Measurements from ENCODE around the gene NAALAD2. TPM values are rescaled to one million over a fixed set of nuclear protein-coding genes. Genes with fewer than 3 reads are reported as not detected.
"Not testable (repeated sequence)": the region's sequence is repeated elsewhere in the genome, so short reads cannot be mapped to it uniquely, and the experiment has no call there.

The NAALAD2 gene
- polyA plus RNA-seq, 1 experiment = 0.64 TPM

GRCh38 chr11:90148900-90149299, 14.4 kb downstream of the NAALAD2 start:
- H3K27me3 ChIP-seq (ENCODE audit: control insufficient read depth, insufficient read depth, low read length) = no peaks in the 10 kb centered on the region
- no peaks in the 10 kb centered on the region for H3K9me3 ChIP-seq (ENCODE audit: control insufficient read depth, insufficient read depth, low read length)
- CTCF ChIA-PET = no interaction called here
- POLR2A ChIA-PET = no interaction called here
- H3K4me3 ChIP-seq (ENCODE audit: low read depth, low read length) = no peak overlapping the region
- no peak overlapping the region for H3K27ac ChIP-seq (ENCODE audit: low read depth, low read length)
- DNase-seq (ENCODE audit: low read depth, low spot score) = no peak
- TF ChIP-seq CTCF (IDR thresholded peaks at IDR 0.05; ENCODE audit: low read depth, low read length) = no peak

- not testable (repeated sequence) for H3K4me3 ChIP-seq (ENCODE audit: low read depth, low read length)
Observed at GRCh38 chr11:90166982-90167573, 32.6 kb downstream of the NAALAD2 start.

GRCh38 chr11:90167704-90168103, 33.2 kb downstream of the NAALAD2 start:
- H3K27me3 ChIP-seq (ENCODE audit: control insufficient read depth, insufficient read depth, low read length); H3K27ac ChIP-seq (ENCODE audit: low read depth, low read length); POLR2A ChIA-PET; CTCF ChIA-PET; H3K4me3 ChIP-seq (ENCODE audit: low read depth, low read length); H3K9me3 ChIP-seq (ENCODE audit: control insufficient read depth, insufficient read depth, low read length); DNase-seq (ENCODE audit: low read depth, low spot score): not testable (repeated sequence)

More at GRCh38 chr11:90166982-90167573, 32.6 kb downstream of the NAALAD2 start:
- H3K9me3 ChIP-seq (ENCODE audit: control insufficient read depth, insufficient read depth, low read length); H3K27me3 ChIP-seq (ENCODE audit: control insufficient read depth, insufficient read depth, low read length); CTCF ChIA-PET; H3K27ac ChIP-seq (ENCODE audit: low read depth, low read length); DNase-seq (ENCODE audit: low read depth, low spot score); POLR2A ChIA-PET: not testable (repeated sequence)

GRCh38 chr11:90168571-90168970, 34.1 kb downstream of the NAALAD2 start:
- no peak for DNase-seq (ENCODE audit: low read depth, low spot score)
- H3K9me3 ChIP-seq (ENCODE audit: control insufficient read depth, insufficient read depth, low read length) = no peaks in the 10 kb centered on the region; the same call in 1 of the 2 replicates
- no peak overlapping the region for H3K27ac ChIP-seq (ENCODE audit: low read depth, low read length)
- ChIA-PET POLR2A (no interaction called here), CTCF (no interaction called here)
- TF ChIP-seq CTCF (IDR thresholded peaks at IDR 0.05; ENCODE audit: low read depth, low read length) = no peak
- H3K4me3 ChIP-seq (ENCODE audit: low read depth, low read length) = no peak overlapping the region
- H3K27me3 ChIP-seq (ENCODE audit: control insufficient read depth, insufficient read depth, low read length) = no peaks in the 10 kb centered on the region

GRCh38 chr11:90171359-90171758, 36.9 kb downstream of the NAALAD2 start:
- ChIA-PET CTCF (no interaction called here), POLR2A (no interaction called here)
- H3K27me3 ChIP-seq (ENCODE audit: control insufficient read depth, insufficient read depth, low read length) = no peaks in the 10 kb centered on the region
- no peak overlapping the region for H3K4me3 ChIP-seq (ENCODE audit: low read depth, low read length)
- no peak for TF ChIP-seq CTCF (IDR thresholded peaks at IDR 0.05; ENCODE audit: low read depth, low read length)
- H3K27ac ChIP-seq (ENCODE audit: low read depth, low read length) = no peak overlapping the region
- DNase-seq (ENCODE audit: low read depth, low spot score) = no peak
- no peaks in the 10 kb centered on the region; the same call in 1 of the 2 replicates for H3K9me3 ChIP-seq (ENCODE audit: control insufficient read depth, insufficient read depth, low read length)

GRCh38 chr11:90176069-90176468, 41.6 kb downstream of the NAALAD2 start:
- Histone ChIP-seq H3K27ac (ENCODE audit: low read depth, low read length) (no peak overlapping the region), H3K27me3 (ENCODE audit: control insufficient read depth, insufficient read depth, low read length) (no peaks in the 10 kb centered on the region), H3K4me3 (ENCODE audit: low read depth, low read length) (no peak overlapping the region), H3K9me3 (ENCODE audit: control insufficient read depth, insufficient read depth, low read length) (no peaks in the 10 kb centered on the region)
- POLR2A ChIA-PET = no interaction called here
- no peak for DNase-seq (ENCODE audit: low read depth, low spot score)
- CTCF ChIA-PET = no interaction called here
- TF ChIP-seq CTCF (IDR thresholded peaks at IDR 0.05; ENCODE audit: low read depth, low read length) = no peak
